A549 (cell line): Measurements from ENCODE around the gene FLVCR1. TPM values are rescaled to one million over a fixed set of nuclear protein-coding genes. Genes with fewer than 3 reads are reported as not detected.

ENCODE experiments used
- ATAC-seq, 2 experiments: fragments of 200-7000 bp in 1 of 2; fragments of >200 bp in 1 of 2; cut with Nextera tagmentation in 1 of 2; cut with Tn5 transposase in 1 of 2; 3 replicates each; pipeline versions ENCODE4 v1.8.0 to v1.9.1; 2018 to 2020; ENCODE audit warnings: mild to moderate bottlenecking in 1 of 2, moderate library complexity in 1 of 2
- CTCF ChIA-PET: fragments of 300-600 bp; sonication (Branson Sonifier 250); formaldehyde crosslinking; extraction: SDS; loops from one replicate; lab custom pipeline; 2021; ENCODE audit warnings: antibody characterized with exemption, inconsistent platforms; lab: Yijun Ruan, JAX
- POLR2A ChIA-PET: fragments of 350-600 bp; formaldehyde crosslinking; extraction: SDS; loops from one replicate; lab custom pipeline; 2021; ENCODE audit warnings: antibody characterized with exemption, inconsistent platforms; lab: Yijun Ruan, JAX
- DNase-seq, 2 experiments: peaks; one replicate each; pipeline versions ENCODE4 v3.0.0 to v3.0.0-alpha.2; 2011 to 2016; ENCODE audit warnings: low read depth in 1 of 2, low spot score in 1 of 2
- FAIRE-seq: peaks from 2 replicates; lab custom pipeline; 2011; peaks lifted over from hg19 to GRCh38; lab: Jason Lieb, UNC
- H3K27ac ChIP-seq, 2 experiments: fragments of >200 bp; sonication (Bioruptor Twin); formaldehyde crosslinking; 3 replicates each; pipeline ENCODE4 v1.5.1; 2016 to 2017
- H3K4me1 ChIP-seq: fragments of >200 bp; sonication (Bioruptor Twin); formaldehyde crosslinking; 3 replicates; pipeline ENCODE4 v1.6.1; 2016
- H3K4me2 ChIP-seq: fragments of >200 bp; sonication (Bioruptor Twin); formaldehyde crosslinking; 3 replicates; pipeline ENCODE4 v1.6.1; 2016
- H3K4me3 ChIP-seq: fragments of >200 bp; sonication (Bioruptor Twin); formaldehyde crosslinking; 3 replicates; pipeline ENCODE4 v1.5.1; 2016
- H3K9me3 ChIP-seq: fragments of >200 bp; sonication (Bioruptor Twin); formaldehyde crosslinking; 3 replicates; pipeline ENCODE4 v1.6.1; 2016
- CBX2 ChIP-seq: fragments of 200-600 bp; sonication (generic); IDR thresholded peaks from 2 replicates; pipeline ENCODE4 v1.6.1; 2016; ENCODE audit warnings: low read depth, mild to moderate bottlenecking, borderline replicate concordance
- CEBPB ChIP-seq, 2 experiments: fragments of >200 bp in 1 of 2; sonication (Bioruptor Twin) in 1 of 2; formaldehyde crosslinking in 1 of 2; IDR thresholded peaks; 2 replicates each; pipeline ENCODE4 v1.6.1; 2012 to 2016
- EP300 ChIP-seq, 2 experiments: fragments of >200 bp; sonication (Bioruptor Twin); formaldehyde crosslinking; IDR thresholded peaks; 2 replicates in 1 of 2; 3 replicates in 1 of 2; pipeline ENCODE4 v1.6.1; 2016 to 2017
- ESRRA ChIP-seq: fragments of 150-350 bp; IDR thresholded peaks from 2 replicates; pipeline ENCODE4 v1.6.1; 2014; ENCODE audit warnings: mild to moderate bottlenecking, low read length, borderline replicate concordance
- FOSL2 ChIP-seq, 2 experiments: fragments of 450-650 bp in 1 of 2; fragments of >200 bp in 1 of 2; sonication (Bioruptor Twin) in 1 of 2; formaldehyde crosslinking; IDR thresholded peaks; 2 replicates each; pipeline versions ENCODE4 v1.5.0 to v1.6.1; 2016 to 2020; ENCODE audit warnings: mild to moderate bottlenecking in 1 of 2, moderate library complexity in 1 of 2
- GATA3 ChIP-seq: IDR thresholded peaks from 2 replicates; pipeline ENCODE4 v1.6.1; 2012; ENCODE audit warnings: borderline replicate concordance
- HDAC2 ChIP-seq: fragments of 200-600 bp; sonication (generic); IDR thresholded peaks from 2 replicates; pipeline ENCODE4 v1.6.1; 2016
- HMGXB4 ChIP-seq: fragments of 250-450 bp; sonication (Bioruptor Pico); IDR thresholded peaks from 2 replicates; pipeline ENCODE4 v1.5.0; 2021; ENCODE audit warnings: mild to moderate bottlenecking, moderate library complexity, borderline replicate concordance
- HOXA7 ChIP-seq: fragments of 250-450 bp; sonication (Bioruptor Pico); IDR thresholded peaks from 2 replicates; pipeline ENCODE4 v1.5.0; 2020; ENCODE audit warnings: mild to moderate bottlenecking, moderate library complexity
- HOXB13 ChIP-seq: fragments of 250-450 bp; sonication (Bioruptor Pico); IDR thresholded peaks from 2 replicates; pipeline ENCODE4 v1.5.0; 2020; ENCODE audit warnings: low read depth, mild to moderate bottlenecking, moderate library complexity
- MAFK ChIP-seq: fragments of 450-650 bp; IDR thresholded peaks from 2 replicates; pipeline ENCODE4 v1.6.1; 2014; ENCODE audit not compliant: partially characterized antibody
- MAX ChIP-seq: IDR thresholded peaks from 2 replicates; pipeline ENCODE4 v1.6.1; 2012
- MAZ ChIP-seq: fragments of 150-350 bp; IDR thresholded peaks from 2 replicates; pipeline ENCODE4 v1.6.1; 2014; ENCODE audit warnings: antibody characterized with exemption, low read depth, low read length, borderline replicate concordance
- NFE2L2 ChIP-seq: fragments of 150-350 bp; conservative IDR thresholded peaks from 2 replicates; pipeline ENCODE4 v1.6.1; 2014; ENCODE audit warnings: low read length
- NPAS2 ChIP-seq: fragments of 250-450 bp; sonication (Bioruptor Pico); IDR thresholded peaks from 2 replicates; pipeline ENCODE4 v1.8.0; 2022; ENCODE audit warnings: mild to moderate bottlenecking, moderate library complexity, borderline replicate concordance
- NR3C1 ChIP-seq: fragments of >200 bp; sonication (Bioruptor Twin); formaldehyde crosslinking; IDR thresholded peaks from 3 replicates; pipeline ENCODE4 v1.6.1; 2017
- PBX3 ChIP-seq: IDR thresholded peaks from 2 replicates; pipeline ENCODE4 v1.6.1; 2012
- POLR2A ChIP-seq: IDR thresholded peaks from 2 replicates; pipeline ENCODE4 v1.6.1; 2012; ENCODE audit warnings: mild to moderate bottlenecking, low read length
- RCOR1 ChIP-seq: fragments of 150-350 bp; IDR thresholded peaks from 2 replicates; pipeline ENCODE4 v1.6.1; 2014; ENCODE audit warnings: antibody characterized with exemption, low read length, low read depth
- REST ChIP-seq: fragments of 200-600 bp; sonication (generic); IDR thresholded peaks from 2 replicates; pipeline ENCODE4 v1.6.1; 2016; ENCODE audit warnings: antibody characterized with exemption, mild to moderate bottlenecking, moderate library complexity
- RFX5 ChIP-seq: fragments of 450-650 bp; IDR thresholded peaks from 2 replicates; pipeline ENCODE4 v1.7.1; 2014; ENCODE audit warnings: antibody characterized with exemption, mild to moderate bottlenecking, moderate library complexity
- SREBF2 ChIP-seq: fragments of 450-650 bp; IDR thresholded peaks from 2 replicates; pipeline ENCODE4 v1.6.1; 2014; ENCODE audit warnings: mild to moderate bottlenecking, moderate library complexity
- TFCP2L1 ChIP-seq: fragments of 250-450 bp; sonication (Bioruptor Pico); IDR thresholded peaks from 2 replicates; pipeline ENCODE4 v1.5.0; 2021; ENCODE audit warnings: mild to moderate bottlenecking
- ZNF302 ChIP-seq: fragments of 250-450 bp; sonication (Bioruptor Pico); IDR thresholded peaks from 2 replicates; pipeline ENCODE4 v1.9.0; 2021; ENCODE audit warnings: inconsistent platforms, mild to moderate bottlenecking, moderate library complexity
- ZSCAN20 ChIP-seq: fragments of 250-450 bp; sonication (Bioruptor Pico); IDR thresholded peaks from 2 replicates; pipeline ENCODE4 v1.8.0; 2022; ENCODE audit warnings: mild to moderate bottlenecking, moderate library complexity
- WGBS: methylation state at CpG from one replicate; pipeline ENCODE4 v1.1.6; 2017; ENCODE audit errors: missing lambda C conversion rate; 5-methylcytosine and 5-hydroxymethylcytosine counted together
- polyA plus RNA-seq, 4 experiments: library from polyadenylated mRNA; depleted of rRNA in 3 of 4; stranded (reverse); fragments of >200 nt; fragmentation: RNase III in 1 of 4; extraction: RNeasy Plus Mini Kit Qiagen cat#74134 plus additional on column Dnase treatment in 1 of 4; gene quantifications; 2 replicates in 3 of 4; 3 replicates in 1 of 4; pipeline ENCODE4 v1.2.3, GENCODE V29; 2011 to 2017

FLVCR1 gene
- polyA plus RNA-seq, 2 of the 4 experiments (the other 2 are of a cell fraction): 14.9 to 15.4 TPM

- TF ChIP-seq ZNF302 (CRISPR knock-in tag) (no peak), TFCP2L1 (CRISPR knock-in tag) (no peak), SREBF2 (no peak), HOXB13 (no peak), MAX (no peak), MAZ (no peak), RCOR1 (no peak), ZSCAN20 (CRISPR knock-in tag) (no peak), REST (no peak), NFE2L2 (no peak), HMGXB4 (CRISPR knock-in tag) (no peak), NR3C1 (no peak)
- no peak for ATAC-seq
- POLR2A ChIA-PET: no interaction called here
- FAIRE-seq: no peak
- Histone ChIP-seq H3K27ac (no peak overlapping the region), H3K4me3 (no peak overlapping the region), H3K9me3 (no peaks in the 10 kb centered on the region), H3K4me2 (no peak overlapping the region), H3K4me1 (peaks cover 31% of the 10 kb centered on the region)
- CTCF ChIA-PET: no interaction called here
- DNase-seq: no peak
- 88% methylated on average over 6 of the region's 6 CpGs for WGBS
These were observed 68.3 kb downstream of the FLVCR1 start for GRCh38 chr1:212926372-212926771.

- ChIA-PET POLR2A (no interaction called here), CTCF (interaction anchor here (2.4 kb wide), 1 partner anchor 8 kb away, joined by 8 read pairs; no protein-coding TSS in a partner anchor)
- ATAC-seq: peak in 1 of 2 experiments; percentile 13; a peak in 1 of 6 replicates
- no peaks in the 10 kb centered on the region for H3K9me3 ChIP-seq
- TF ChIP-seq GATA3 (no peak), MAZ (no peak), MAFK (peak; percentile 95)
- TF ChIP-seq, all 56 proteins: peak for 1
- DNase-seq (no peak), FAIRE-seq (no peak)
- 77% methylated on average over 10 of the region's 10 CpGs for WGBS
- Histone ChIP-seq H3K4me2 (no peak overlapping the region), H3K27ac (peak overlapping the region; percentile 50 to 76), H3K4me1 (peaks cover 47% of the 10 kb centered on the region), H3K4me3 (no peak overlapping the region)
These were observed 70.5 kb downstream of the FLVCR1 start for GRCh38 chr1:212928323-212929291.

- no peaks in the 10 kb centered on the region for H3K9me3 ChIP-seq
- ChIA-PET CTCF (interaction anchor here (0.7 to 2.4 kb wide), 5 partner anchors 10 to 476 kb away, joined by 3 to 8 read pairs (median 4); no protein-coding TSS in a partner anchor), POLR2A (no interaction called here)
- FAIRE-seq (peak; percentile 77), DNase-seq (peak; percentile 54 to 79), ATAC-seq (peak; percentile 91 to 92)
- H3K4me2 ChIP-seq: peak overlapping the region; percentile 56
- H3K27ac ChIP-seq: peak overlapping the region; percentile 75 to 79
- H3K4me3 ChIP-seq: 0 out of 3 replicates have a peak overlapping the region, but pooled peaks have one; percentile 16
- 39% methylated on average over 10 of the region's 10 CpGs for whole genome bisulfite sequencing
- peaks cover 30% of the 10 kb centered on the region for H3K4me1 ChIP-seq
- TF ChIP-seq CBX2 (no peak), MAFK (peak; percentile 91), ZSCAN20 (CRISPR knock-in tag) (no peak), POLR2A (no peak), TFCP2L1 (CRISPR knock-in tag) (no peak), RFX5 (no peak), EP300 (IDR thresholded peaks at IDR 0.05) (no peak), CEBPB (IDR thresholded peaks at IDR 0.05) (no peak), ESRRA (peak; percentile 78; the same call in 1 of the 2 replicates), FOSL2 (IDR thresholded peaks at IDR 0.05) (no peak), FOSL2 (CRISPR knock-in tag; IDR thresholded peaks at IDR 0.05) (0 out of 2 replicates have a peak, but pooled peaks have one; percentile 25), NPAS2 (CRISPR knock-in tag) (no peak), HOXA7 (CRISPR knock-in tag) (no peak), PBX3 (no peak), NFE2L2 (peak; percentile 66), HDAC2 (no peak)
These were observed 73.1 kb downstream of the FLVCR1 start for GRCh38 chr1:212930986-212931678.
